GM12874 (cell line): ENCODE measurements around the gene AMER1.

ENCODE experiments used
- TF ChIP-seq, protein P1 (sequence below): IDR thresholded peaks from 2 replicates; pipeline ENCODE4 v1.5.1; 2011; ENCODE audit warnings: low read depth, mild to moderate bottlenecking, control low read depth, low read length, moderate library complexity; ENCODE audit not compliant: insufficient read depth

AMER1 gene

DNA sequence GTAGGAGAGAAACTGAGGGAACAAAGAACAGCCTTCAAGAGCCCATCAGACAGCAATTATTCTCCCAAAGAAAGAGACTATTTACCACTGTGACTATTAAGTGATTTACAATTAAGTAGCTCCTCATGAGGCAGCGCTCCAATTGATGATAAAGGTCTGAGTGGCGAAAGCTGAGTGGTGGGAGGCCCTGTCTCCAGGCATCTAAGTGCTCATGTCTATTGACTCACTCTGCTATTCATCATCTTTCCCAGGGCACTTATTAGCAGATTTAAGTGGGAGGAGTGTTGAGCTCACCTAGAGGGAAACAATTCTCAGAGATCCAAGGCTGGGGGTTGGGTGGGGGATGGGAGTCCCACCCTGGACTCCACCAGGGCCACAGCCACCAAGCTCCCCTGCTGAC, 23.3 kb downstream of the AMER1 start:
- TF ChIP-seq, protein P1, sequence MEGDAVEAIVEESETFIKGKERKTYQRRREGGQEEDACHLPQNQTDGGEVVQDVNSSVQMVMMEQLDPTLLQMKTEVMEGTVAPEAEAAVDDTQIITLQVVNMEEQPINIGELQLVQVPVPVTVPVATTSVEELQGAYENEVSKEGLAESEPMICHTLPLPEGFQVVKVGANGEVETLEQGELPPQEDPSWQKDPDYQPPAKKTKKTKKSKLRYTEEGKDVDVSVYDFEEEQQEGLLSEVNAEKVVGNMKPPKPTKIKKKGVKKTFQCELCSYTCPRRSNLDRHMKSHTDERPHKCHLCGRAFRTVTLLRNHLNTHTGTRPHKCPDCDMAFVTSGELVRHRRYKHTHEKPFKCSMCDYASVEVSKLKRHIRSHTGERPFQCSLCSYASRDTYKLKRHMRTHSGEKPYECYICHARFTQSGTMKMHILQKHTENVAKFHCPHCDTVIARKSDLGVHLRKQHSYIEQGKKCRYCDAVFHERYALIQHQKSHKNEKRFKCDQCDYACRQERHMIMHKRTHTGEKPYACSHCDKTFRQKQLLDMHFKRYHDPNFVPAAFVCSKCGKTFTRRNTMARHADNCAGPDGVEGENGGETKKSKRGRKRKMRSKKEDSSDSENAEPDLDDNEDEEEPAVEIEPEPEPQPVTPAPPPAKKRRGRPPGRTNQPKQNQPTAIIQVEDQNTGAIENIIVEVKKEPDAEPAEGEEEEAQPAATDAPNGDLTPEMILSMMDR: no peak

DNA sequence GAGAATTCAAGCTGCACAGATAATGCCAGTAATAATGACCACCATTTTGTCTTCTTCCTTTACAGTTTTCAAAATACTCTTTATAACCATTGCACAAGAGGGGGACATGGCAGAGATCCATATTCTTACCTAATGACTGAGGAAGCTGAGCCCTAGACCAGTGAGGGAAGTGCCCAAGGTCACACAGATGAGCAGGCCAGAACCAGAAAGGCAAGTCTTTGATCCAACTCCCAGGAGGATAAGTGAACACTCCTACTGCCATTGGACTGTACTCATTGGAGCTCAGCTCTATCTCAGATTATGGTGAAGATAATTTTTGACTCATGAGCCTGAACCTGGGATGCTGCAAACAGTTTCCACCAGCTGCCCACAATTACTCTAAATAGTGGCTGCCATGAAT, 28.6 kb downstream of the AMER1 start:
- TF ChIP-seq, protein P1: no peak

DNA sequence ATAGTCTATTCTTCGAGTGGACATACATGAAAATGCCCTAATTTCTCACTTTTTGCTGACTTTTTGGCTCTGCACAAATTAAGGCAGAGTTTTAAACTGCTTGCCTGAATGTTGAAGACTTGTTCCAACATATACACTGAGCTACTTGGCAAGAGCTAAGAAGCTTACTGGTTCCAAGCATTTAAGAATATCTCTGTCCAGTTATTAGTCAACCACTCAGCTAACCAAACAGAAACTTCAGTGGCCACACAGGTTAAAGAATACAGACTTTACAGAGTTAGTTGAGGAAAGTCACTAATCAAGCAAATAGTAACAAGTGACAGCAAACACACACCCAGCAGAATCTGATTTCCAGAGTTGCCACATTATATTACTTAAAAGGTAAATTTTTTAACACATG, 35.5 kb downstream of the AMER1 start:
- TF ChIP-seq, protein P1: no peak

DNA sequence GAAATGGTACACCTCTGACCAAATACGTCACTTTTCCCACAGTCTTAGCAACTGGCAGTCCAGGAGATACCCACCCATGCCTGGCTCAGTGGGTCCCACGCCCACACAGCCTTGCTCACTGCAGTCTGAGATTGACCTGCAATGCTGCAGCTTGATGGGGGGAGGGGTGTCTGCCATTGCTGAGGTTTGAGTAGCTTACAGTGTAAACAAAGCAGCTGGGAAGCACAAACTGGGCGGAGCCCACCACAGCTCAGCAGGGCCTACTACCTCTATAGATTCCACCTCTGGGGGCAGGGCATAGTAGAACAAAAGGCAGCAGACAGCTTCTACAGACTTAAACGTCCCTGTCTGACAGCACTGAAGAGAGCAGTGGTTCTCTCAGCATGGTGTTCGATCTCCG, 52.7 kb downstream of the AMER1 start:
- TF ChIP-seq, protein P1: no peak

DNA sequence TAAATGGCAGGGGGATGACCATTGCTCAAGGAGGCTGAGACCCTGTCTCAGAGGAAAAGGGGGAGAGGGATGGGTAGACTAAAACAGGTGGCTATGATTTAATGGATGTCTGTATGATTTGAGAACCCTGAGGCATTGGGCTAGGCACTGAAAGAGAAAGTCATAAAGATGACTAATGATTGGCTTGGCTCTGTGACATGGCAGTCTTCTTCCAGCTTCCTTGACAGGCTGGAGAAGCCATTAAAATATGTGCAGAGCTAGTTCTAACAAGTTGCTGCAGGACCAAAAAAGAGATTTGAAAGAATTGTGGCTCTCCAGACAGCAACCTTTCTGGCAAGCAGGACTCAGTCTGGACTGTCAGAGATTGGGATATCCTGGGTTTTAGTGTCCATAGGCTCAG, 53.6 kb downstream of the AMER1 start:
- TF ChIP-seq, protein P1: no peak

DNA sequence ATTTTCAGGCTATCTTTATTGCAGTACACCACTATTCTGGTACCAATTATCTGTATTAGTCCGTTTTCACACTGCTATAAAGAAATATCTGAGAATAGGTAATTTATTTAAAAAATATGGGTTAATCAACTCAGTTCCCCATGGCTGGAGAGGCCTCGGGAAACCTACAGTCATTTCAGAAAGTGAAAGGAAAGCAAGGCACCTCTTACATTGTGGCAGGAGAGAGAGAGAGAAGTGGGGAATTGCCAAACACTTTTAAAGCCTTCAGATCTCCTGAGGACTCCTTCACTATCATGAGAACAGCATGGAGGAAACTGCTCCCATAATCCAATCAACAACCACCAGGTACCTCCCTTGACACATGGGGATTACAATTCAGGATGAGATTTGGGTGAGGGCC, 54.7 kb downstream of the AMER1 start:
- TF ChIP-seq, protein P1: no peak
